T-helper 1 cell treated with Interleukin-12 subunit alpha and Interleukin-12 subunit beta and Interleukin-4 antibody, amounts not matched to agents 30 ng/mL and 1 ng/mL, for 36 hours (primary cell): ENCODE data around the gene GPHN. TPM values are rescaled to one million over a fixed set of nuclear protein-coding genes. Genes with fewer than 3 reads are reported as not detected.

ENCODE experiments used
- intact Hi-C: fragments of 100-400 bp; cut with micrococcal nuclease; formaldehyde crosslinking; loops from one replicate; pipeline ENCODE4 v1.15.1; 2024
- total RNA-seq: library from RNA; stranded (reverse); gene quantifications from 2 replicates; pipeline ENCODE4 v1.2.3, GENCODE V29; 2022

GPHN gene
- 25.2 and 31.7 TPM in 2 replicates for total RNA-seq

DNA sequence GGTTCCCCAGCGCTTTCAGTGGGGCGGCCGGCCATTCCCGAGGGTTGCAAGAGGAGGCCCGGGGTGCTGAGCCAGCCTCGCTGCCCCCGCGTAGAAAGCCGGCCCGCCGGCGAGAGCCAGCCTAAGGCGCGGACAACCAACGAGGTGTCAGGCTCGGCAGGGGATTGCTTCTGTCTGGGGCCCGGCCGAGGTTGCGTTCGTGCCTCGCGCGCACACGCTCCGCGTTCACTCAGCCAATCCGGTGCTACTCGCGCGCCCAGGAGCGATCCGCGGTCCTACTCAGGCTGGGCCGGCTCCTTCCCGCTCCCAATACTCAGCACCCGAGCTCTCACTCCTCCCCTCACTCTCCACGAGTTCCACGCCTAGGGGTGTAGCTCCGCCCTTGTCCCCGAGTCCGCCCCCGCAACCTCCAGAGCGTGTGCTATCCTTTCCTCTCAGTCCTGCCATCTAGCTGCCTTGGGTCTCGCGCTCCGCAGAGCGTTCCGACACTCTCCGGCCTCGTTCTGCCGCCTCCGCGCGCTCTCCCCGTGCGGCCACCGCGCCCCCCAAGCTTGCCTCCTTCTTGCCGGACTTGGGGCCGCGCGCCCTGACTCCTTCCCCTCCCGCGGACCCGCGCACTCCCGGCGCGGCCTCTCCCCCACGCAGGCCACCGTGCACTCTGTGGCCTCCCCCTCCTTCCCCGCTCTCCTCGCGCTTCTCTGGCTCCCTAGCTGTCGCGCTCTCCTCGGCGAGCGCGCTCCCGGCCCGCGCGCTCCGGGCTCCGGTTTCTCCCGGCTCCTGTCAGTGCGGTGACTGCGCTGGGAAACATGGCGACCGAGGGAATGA lies at the start of gene GPHN:
GPHN (plus strand) TSS at position 426 of the 825 bp plus-strand sequence.
- intact Hi-C loops, result loop anchor here (1.0 to 10.0 kb wide), 11 partner anchors 13 to 1583 kb away; partner anchors contain the start of genes ARG2, ATP6V1D, FNTB and FUT8

DNA sequence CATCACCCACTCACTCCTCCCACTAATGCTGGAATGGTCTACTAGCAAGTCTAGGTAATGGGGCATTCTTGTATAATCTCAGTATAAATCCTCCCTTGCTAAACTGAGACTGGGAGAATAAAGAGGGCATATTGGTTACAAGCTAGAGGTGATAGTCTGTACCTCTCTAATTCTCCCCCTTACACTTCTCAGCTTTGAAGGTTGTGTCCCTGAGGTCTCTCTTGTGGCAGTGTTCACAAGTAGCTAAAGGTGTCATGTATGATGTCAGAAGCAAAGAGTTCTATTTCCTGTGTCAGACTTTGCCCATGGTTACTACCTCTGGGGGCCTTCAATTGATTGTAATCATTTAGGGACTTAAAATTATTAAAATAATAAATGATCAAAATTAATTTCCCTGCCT lies 48.3 kb upstream of the GPHN start:
- intact Hi-C loops, result no loop called here

DNA sequence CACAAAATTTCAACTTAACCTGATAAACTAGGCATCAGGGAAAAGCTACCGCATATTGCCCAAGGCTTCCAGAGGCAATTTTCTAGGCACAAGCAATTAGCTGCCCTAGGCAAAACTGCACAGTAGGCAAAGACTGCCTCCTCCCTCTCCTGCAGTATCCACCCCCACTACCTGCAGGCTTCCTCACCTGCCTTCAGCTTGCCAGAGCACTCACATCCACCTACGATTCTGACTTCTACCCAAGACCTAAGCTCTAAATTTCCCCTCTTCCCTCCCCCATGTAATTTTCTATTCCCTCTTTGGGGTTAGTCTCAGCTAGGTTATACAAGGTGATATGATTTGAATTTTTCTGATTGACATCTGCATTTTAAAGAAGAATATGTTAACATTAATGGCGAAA lies 43.7 kb upstream of the GPHN start:
- intact Hi-C loops, result no loop called here

DNA sequence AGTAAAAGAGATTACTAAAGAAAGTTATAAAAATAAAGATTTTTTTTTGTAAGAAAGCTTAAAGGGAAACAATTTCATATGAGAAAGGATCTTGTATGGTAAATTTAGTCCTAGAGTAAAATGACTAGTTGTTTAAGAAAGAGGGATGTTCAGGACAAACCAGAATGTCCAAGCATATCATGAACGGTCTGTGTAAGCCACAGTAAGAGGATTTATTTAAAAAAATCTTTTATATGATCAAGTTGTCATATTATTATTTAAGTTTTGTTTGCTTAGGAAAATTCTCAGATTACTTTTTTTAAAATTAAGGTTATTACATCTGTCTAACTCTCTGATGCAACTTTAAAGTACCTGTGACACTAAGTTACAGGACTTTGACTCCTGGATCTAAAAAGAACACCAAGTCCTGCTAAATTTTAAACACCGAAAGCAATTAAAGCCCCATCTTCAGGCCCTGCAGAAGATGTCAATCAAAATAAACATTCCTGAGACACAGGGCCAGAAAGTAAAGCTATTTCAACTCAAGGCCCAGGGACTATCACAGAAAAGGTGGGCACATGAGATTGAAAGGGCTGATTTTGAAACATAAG lies 39.1 kb upstream of the GPHN start:
- intact Hi-C loops, result no loop called here

DNA sequence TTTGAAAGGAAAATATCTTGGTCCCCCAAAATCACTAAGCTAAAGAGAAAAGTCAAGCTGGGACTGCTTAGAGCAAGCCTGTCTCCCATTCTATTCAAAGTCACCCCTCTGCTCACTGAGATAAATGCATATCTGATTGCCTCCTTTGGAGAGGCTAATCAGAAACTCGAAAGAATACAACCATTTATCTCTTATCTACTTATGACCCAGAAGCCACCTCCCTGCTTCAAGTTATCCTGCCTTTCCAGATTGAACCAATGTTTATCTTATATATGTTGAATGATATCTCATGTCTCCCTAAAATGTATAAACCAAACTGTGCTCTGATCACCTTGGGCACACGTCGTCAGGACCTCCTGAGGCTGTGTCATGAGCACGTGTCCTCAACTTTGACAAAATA lies 36.4 kb upstream of the GPHN start:
- intact Hi-C loops, result no loop called here

DNA sequence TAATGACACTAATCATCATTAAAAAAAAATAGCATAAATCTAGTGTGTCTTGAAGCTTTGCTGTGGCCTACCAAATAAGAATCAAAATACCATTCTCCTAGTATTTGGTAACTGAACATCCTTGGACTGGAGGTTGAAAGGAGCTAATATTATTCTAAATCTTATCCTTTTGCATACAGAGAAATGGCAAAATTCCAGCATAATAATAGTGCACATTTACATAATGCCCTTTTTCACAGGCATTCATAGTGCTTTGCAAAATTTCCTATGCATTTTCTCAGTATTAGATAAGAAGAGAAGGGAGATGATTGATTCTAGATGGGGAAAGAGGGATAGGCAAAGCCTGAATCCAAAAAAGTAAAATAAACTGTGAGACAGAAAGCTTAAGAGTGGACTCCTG lies 35.7 kb upstream of the GPHN start:
- intact Hi-C loops, result no loop called here

DNA sequence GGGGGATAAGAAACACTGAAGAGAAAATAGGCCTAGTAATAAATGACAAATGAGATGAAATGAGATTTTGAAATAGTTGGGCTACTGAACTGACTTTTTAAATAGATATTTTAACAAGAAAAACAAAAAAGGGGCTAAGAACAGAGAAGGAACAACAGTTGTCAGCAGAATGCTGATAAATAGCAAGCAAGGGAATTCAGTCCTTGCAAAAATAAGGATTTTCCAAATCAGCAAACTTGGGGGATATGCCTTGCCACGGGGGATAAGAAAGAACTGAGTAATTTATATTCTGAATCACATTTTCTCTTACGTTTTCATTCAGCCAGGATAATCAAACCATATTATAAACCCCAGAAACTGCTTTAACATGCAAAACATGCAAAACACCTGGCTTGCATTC lies 34.7 kb upstream of the GPHN start:
- intact Hi-C loops, result no loop called here

DNA sequence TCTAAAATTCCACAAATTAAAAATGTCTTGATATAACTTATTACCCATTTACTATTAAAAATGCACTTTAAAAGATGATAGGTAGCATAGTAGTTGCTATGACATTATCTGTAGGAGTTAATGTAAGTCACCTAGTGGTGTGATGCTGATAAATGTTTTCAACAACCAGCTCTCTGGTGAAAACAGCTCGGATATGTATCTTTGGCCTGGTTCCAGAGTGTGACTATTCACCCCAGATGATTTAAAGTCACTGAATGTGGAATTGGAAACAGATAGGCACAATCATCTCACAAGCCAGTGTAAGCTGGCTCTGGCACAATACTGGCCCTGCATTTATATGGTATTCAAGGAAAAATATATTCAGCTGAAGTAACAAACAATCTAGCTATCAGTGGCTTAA lies 31.0 kb upstream of the GPHN start:
- intact Hi-C loops, result no loop called here

DNA sequence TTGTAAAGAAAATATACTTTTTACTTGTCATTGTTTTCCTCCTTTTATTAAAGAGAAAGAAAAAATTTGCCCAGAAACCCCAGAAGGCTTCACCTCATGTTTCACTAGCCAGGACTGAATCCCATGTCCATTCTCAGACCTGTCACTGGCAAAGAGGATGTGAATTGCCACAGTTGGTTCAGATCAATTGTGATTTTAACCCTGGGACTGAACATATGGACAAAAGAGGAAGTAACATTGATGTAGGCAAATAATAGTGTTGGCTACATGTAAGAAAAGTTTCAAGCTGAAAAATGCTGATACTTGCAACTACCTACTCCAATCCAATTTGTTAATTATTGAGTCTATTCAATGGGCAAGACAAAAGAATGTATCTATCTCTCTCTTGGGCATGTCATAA lies 30.4 kb upstream of the GPHN start:
- intact Hi-C loops, result no loop called here

DNA sequence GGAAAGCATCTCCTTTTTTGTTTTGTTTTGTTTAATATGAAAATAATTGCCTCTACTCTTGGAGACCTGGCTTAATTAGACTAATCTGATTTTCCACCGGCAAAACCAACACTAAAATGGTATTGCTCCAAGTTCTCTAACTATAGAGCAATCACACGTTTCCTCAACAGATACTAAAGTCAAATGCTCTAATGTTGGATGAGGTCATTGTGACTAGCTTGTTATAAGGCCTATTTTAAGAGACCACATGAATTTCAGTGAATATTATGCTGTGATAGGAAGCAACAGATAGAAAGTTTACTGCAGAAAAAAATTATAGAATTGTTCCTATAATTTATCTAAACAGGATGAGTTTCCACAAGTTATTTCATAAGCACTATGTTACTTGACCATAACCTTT lies 25.1 kb upstream of the GPHN start:
- intact Hi-C loops, result no loop called here

DNA sequence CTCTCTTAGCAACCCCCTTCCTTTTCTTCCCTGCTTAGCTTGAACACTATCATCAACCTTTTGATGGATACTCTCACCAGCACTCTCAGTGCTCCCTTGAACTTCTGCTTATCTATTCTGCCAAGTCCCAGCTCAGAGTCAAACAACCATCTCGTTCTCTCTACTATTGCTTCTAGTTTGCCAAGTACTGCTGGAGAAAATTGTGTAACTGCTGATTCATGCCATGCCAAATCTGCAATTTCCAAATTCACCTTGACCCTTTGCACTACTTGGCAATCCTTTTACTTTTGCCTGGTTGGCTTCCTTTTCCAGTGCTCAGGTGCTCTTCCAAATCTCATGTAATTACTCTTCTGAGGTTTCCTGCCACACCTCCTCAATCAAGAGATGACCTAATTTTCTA lies 24.6 kb upstream of the GPHN start:
- intact Hi-C loops, result no loop called here

DNA sequence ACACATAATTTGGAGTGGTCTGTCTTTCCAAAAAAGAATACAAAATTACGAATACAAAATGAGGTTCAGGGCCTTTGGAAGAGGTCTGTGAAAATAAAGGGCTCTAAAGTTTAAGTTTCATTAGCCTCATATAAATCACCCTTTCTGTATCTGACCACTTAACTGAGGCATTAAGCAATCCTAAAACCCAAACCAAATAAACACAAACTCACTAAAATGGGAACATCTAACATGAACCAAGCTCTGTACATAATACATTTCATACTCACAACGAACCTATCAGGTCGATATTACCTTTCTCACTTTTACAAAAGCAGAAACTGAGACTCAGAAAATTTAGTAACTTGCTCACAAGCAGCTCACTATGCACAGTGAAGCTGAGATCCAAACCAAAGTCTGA lies 22.9 kb upstream of the GPHN start:
- intact Hi-C loops, result no loop called here

DNA sequence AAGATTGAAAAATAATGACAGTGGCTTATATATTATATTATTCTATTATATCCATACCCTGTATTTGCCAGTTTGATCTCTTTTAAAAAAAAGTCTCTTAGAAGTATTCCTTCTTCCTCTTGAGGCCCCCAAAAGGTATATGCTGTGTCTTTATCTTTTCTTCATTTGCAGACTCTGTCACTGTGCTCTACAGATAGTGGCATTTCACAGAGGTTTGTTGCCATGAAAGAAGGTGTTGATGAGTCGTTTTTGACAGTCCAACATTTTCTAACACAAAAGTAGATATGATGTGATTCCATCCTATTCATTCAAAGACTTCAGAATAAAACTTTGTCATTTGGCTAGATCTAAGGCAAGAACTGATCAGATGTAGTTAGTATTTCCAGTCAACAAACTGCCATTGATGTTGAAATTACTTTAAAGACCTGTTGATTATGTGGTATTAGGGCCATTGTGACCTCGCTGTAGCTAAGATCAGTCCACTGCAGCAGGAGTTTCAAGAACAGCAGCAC lies 22.0 kb upstream of the GPHN start, which contains the start of gene CCDC196:
CCDC196 (plus strand) TSS at position 462 of the 512 bp plus-strand sequence. CDS start 132 bp downstream, outside the sequence.
- intact Hi-C loops, result no loop called here

DNA sequence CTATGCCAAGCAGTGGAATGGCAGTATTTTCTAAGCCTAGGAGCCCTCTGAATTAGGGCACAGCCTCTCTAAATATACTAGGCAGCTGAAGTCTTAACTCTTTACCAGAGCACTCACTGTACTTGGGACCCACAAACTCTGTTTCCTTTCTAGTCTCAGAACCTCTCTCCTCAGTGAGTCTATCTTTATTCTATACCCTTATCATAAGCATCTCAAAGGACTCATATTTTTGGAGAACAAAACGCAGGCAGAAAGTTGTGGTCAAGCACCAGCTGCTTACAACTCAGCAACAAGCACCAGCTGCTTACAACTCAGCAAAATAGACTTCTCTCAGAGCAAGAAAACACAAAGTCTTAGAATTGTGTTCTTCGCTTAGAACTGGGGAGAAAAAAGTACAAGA lies 20.8 kb upstream of the GPHN start:
- intact Hi-C loops, result no loop called here

DNA sequence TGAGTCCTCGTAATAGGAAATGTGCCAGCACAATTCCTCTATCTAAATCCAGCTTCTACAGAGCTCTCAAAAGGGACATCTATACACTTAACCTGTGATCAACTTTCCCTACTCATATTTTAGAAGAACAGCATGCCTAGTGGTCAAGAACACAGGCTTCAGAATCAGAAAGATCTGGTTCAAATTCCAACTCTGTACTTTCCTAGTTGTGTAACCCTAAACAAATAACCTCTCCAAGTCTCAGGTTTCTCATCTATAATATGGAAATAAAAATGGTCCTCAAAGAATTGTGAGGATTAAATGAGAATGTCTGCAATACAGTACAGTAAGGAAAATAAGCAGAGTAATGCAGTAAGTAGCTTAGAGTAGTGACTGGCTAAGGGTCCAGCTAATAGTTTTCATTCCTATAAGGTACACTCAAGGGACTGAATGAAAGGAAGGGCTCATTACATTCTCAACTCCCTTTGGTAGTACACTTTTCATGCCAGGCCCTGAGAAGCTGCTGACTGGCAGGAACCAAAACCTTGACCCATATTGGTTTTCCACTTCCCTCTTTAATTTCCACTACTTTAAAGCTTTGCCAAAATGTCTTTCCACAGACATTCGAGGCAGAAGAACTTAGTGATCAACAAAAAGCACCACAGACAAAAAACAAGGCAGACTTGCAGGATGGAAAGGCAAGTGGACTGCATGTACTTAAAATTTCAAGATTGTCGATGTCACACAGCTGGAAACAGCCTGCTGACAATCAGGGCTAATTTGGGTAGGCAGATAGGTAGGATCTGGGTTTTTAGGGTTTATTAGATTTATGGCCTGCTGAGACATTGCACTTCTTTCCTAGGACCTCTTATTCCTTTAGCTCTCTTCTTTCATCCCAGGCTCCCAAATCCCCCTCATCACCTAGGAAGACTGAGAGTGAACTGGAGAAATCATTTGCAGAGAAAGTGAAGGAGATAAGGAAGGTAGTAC lies 17.5 kb upstream of the GPHN start:
- intact Hi-C loops, result no loop called here

DNA sequence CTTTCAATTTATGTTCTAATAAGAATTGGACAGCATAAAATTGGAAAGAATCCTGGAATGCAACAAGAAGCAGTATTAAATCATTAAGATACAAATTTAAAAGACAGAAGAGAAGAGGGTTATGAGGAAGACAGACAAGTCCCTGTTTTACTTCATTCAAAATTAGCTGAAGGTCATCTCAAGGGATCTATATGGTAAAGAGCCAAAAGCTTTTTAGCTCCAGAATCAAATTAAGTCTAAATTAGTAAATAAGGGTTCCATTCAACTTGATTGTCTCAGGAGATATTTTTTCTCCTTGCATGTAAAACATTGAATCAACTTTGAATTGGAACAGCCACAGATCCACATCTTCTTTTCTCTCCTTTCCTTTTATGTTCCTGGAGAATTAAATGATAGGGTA lies 14.2 kb upstream of the GPHN start:
- intact Hi-C loops, result no loop called here

DNA sequence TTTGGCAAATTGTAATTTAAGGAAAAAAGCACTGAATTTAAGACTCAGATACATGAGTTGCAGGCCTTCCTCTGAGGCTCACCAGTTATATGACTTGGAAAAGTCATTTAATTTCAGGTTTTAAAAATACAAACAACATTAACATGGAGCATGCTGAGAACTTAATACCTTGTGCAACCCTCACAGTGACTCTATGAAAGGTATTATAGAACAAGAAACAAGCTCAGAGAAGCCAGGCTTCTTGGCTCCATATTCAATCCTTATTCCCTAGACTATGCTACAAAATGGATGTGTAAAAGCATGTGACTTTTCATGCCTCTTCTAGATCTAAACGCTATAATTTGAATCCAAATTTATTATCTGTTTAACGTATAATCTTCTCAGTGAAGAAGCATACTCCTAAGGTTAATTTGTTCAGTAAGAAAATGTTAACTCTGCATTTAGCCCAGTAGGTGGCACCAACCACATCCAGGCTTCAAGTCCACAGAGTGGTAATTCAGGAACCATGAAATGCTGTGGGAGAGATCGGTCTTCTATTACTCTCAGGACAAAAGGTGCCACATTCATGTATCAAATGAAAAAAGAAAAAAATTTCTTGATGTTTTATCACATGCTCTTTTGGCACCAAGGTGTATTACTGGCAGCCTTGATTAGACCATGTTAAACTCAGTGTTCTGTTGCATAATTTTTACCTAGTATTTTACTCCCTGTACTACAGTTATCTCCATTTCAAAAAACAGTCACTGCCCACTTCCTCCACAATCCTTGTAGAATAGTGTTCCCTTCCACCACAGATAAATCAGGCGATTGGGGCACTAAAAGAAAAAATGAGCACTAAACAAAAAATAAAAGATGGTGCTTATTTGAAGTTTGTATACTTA lies 12.5 kb upstream of the GPHN start:
- intact Hi-C loops, result loop anchor here (1.0 to 5.0 kb wide), 9 partner anchors 12 to 792 kb away; no protein-coding TSS in a partner anchor

DNA sequence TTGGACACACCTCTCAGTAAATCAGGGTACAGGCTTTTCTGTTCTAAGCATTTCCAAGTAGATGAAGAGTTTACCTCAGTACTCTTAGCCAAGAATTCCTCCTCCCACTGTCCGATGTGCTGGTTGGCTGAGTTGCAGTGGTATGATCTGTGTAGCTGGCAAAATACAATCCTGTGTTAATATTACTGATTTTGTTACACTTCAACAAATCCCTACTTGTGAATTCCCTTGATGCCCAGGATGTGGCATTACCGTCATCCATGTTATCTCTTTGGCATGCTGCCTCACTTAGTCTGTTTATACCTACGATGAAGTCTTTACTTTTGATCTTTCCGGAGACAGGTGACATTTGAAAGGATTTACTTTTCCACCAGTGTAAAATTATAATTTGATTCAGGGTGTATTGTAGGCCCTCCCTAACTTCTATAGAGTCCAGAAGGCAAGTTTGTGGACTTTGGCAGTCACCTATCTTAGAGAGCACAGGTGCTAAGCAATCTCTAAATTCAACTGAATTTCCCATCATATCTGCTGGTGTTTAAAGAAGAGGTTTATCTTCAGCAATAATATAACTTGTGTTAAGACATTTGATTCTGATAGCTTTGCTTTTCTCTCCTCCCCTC lies 11.6 kb upstream of the GPHN start:
- intact Hi-C loops, result loop anchor here (5.0 kb wide), 2 partner anchors 51 to 791 kb away; no protein-coding TSS in a partner anchor

DNA sequence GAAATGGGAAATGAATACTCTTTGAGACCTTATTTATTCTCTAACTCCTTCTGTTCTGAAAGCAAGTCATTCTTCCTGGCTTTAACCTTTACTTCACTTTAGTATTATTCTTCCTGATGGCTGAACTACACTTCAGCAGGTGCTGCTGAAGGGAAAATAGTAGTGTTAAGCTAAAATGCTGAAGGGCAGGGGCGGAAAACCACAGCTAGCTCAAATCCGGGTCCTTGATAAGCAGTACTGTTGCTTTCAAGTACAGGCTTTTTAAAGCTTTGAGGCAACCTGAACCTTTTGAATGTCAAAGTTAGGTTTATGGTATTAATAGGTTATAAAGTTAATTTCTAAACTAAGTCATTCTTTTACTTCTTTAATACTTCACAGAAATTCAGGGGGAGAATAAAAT lies 11.0 kb upstream of the GPHN start:
- intact Hi-C loops, result loop anchor here (5.0 kb wide), 2 partner anchors 50 to 790 kb away; no protein-coding TSS in a partner anchor

DNA sequence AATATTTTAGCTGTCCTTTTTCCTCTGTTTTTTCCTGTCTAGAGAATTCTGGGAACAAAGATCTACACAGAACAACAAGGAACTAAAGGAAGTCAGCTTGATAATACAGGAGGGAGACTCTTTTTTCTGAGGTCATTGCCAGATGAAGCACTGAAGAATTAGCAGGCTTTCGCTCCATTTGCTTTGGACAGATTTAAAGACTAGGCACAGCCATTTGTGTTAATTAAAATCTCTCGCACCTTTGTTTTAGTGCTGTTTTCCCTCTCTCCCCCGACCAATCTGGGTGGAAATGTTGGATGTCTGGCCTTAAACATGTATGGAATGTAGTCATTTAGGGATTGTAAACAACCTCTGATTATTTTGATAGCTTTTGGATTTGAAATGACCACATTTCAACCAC lies 9.6 kb upstream of the GPHN start:
- intact Hi-C loops, result loop anchor here (5.0 kb wide), 2 partner anchors 49 to 789 kb away; no protein-coding TSS in a partner anchor
